GM19239 (cell line): Measurements from ENCODE around the gene EHD3.

ENCODE experiments used
- DNase-seq: peaks from one replicate; pipeline ENCODE4 v3.0.0; 2011; ENCODE audit warnings: low spot score; ENCODE audit not compliant: insufficient read length
- FAIRE-seq: peaks from 2 replicates; lab custom pipeline; 2011; peaks lifted over from hg19 to GRCh38; lab: Jason Lieb, UNC

The EHD3 gene

DNA sequence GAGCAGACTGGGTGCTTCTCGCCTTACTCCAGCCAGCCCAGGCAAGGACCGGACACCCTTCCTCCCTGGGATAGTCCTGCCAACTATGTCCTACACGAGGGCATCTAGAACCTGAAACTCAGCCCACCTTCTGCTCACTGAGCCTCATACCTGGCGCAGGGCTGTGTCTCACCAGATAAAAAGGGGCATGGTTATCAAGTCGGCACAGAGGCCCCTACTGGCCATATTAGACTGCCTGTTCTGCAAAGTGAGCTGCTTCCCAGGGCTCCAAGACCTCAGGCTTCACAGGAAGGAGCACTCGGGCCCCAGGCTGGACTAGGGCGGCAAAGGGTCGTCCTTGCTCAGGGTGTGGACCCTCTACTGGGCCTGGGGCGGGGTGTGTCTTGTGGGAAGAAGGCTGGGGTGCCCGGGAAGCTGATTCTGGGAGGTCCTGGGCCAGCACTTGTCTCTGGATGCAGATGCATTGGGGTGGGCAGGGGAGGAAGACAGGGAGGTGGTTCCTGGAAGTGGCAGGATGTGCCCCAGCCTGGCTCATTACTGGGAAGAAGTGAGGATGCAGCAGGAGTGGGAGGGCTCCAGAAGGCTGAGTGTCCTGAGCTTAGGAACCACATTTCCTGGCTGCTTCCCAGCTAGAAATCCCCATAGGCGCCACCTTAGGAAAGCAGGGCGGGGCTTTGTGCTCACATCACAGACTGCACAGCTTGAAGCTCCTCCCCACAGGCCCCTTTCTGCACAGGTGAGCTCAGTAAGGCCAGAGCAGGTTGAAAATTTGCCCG lies 19.6 kb downstream of the EHD3 start:
- DNase-seq (no peak), FAIRE-seq (no peak)

DNA sequence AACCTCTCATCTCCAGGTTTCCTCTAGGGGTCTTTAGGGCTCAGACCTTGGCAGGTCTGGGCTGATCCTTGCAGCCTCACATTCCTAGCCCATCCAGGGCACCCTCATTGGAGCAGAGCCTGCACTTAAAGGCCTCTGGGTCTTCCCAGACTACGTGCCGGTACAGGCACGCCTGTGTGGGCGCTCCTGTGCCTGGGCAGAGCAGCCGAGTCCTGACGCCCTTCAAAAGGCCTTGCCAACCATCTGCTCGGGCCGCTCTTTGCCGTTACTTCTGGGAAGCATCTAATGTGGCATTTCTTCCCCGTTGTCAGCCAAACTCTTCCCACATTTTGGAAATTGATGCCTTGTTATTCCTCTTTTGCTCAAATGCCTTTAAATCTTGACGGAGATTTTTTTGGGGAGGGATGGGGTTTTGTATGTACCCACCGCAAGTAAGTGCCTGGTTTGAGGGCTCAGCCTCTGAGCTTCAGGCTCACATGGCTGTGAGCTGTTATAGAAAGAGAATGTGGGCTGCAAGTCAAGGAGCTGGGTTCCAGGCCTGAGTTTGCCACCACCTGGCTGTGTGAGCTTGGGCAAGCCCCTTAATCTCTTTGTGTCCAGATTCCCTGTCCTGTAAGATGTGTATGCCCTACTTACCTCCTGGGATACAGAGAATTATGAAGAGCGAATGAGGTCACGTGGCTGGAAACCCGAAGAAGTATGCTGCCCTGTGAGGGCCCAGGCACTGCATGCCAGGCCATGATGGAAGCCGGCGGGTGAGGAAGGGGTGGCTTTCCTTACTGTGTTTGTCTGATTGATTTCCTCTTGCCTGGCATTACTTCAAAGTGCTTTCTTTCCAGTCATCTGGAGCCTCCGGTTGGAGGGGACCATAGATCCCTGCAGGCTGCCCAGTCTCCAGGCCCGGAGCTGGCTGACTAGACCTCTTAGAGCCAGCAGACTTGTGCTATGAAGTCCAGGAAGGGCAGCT lies 20.6 kb downstream of the EHD3 start:
- FAIRE-seq (no peak), DNase-seq (no peak)

DNA sequence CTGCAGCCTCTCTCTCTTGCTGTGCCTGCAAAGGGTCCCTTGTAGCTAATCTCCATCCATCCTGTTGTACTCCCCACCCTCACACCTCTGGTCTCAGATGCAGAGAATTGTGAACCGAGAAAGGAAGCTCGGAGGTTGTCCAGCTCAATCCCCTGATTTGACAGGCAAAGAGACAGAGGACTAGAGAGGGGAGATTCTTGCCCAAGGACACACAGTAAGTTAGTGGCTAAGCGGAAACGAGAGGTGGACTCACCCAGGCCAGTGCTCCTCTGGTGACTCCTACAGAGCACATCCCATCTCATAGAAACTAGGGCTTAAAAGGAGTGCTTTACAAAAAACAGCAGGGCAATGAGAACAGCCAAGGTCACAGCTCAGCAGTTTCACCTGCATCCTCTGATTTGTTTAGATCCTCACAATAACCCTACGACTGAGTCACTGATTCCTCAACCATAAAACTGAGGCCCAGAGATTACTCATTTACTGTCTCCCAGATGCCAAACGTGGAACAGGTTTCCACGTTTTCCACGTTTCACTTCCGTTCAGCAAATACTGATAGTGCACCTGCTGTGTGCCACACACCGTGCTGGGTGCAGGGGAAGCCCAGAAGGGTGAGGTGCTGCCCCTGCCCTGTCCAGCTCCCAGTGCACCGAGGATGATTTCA lies 22.1 kb downstream of the EHD3 start:
- DNase-seq (peak; percentile 29), FAIRE-seq (peak; percentile 94)

DNA sequence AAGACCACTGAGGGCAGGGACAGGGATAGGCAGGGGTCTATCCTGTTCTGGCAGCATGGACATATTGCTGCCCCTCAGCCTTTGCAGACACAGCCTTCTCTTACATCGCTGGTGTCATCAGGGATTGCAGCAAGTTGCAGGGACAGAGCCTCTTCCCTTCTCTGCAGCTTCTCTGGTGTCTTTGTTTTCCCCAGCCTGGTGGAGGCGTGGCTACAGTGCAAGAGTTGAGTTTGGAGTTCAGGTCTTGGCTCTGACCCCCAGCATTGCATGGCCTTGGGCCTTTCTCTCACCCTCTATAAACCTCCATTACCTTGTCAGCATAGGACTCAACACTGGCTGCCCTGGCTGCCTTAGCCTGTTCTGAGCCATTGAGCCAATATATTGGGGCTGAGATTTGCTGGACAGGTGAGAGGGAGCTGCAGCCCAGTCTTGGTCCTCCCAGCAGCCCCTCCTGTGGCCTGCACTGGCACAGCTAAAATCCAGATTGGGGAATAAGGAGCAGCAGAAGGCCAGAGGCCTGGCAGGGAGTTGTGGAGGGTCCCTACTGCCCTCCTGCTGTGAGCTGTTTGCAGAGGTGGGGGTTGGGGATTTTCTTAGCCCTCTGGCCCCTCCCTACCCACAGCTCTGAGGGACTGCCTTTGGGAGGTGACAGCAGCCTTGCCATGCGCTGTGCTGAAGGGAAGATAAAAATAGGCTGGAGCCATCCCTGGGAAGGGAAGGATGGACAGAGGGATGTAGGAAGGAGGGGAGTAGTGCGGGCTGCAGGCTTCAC lies 22.8 kb downstream of the EHD3 start:
- no peak for DNase-seq
- no peak for FAIRE-seq

DNA sequence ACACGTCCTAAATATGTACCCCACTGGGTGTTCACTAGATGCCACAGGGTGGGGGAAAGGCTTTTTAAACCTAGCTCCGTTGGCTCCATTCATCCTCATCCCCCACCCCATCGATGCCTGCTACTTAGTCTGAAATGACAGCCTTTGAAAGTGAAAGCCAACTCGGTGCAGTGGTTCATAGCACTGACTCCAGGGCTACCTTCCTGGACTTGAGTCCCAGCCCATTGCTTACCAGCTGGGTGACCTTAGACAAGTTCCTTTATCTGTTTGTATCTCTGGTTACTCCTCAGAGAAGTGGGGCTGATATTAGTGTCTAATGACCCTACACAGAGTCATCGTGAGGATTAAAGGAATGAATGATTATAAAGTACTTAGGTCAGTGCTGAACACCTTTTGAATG lies 24.4 kb downstream of the EHD3 start:
- FAIRE-seq (peak; percentile 93), DNase-seq (peak; percentile 63)

DNA sequence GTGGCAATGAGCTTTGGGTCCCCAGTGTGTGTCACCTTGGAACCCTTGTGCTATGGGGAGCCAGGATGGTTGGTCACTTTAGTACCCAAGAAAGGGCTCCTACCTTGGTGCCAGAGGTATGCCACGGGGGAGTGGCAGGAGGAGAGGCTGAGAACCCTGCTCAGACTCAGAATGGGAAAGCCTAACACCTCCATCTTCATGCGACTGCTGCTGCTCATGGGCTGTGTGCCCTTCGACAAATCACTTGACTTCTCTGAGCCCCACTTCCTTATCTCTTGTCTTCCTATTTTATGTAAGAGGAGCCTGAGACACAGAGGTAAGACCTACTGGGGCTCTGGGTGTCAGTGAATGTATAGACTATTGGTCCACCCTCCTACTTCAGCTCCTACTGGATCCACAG lies 25.1 kb downstream of the EHD3 start:
- no peak for FAIRE-seq

DNA sequence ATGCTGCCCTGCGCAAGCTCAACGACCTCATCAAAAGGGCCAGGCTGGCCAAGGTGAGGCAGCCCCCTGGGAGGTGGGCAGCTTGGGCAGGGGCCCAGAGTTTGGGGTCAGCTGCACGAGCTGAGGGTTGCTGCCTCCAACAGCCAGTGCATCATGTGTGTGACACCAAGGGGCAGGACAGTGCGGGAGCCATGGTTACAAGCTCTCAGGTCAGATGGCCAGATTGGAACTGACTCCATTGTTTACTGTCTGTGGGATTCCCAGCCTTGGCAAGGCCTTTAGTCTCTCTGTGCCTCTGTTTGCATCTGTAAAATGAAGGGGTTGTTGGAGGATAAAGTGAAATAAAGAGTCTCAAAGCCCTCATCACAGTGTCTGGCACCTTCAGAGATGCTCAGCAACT lies 26.9 kb downstream of the EHD3 start:
- FAIRE-seq: no peak

More for the DNA sequence above, 25.1 kb downstream of the EHD3 start:
- DNase-seq: no peak

DNA sequence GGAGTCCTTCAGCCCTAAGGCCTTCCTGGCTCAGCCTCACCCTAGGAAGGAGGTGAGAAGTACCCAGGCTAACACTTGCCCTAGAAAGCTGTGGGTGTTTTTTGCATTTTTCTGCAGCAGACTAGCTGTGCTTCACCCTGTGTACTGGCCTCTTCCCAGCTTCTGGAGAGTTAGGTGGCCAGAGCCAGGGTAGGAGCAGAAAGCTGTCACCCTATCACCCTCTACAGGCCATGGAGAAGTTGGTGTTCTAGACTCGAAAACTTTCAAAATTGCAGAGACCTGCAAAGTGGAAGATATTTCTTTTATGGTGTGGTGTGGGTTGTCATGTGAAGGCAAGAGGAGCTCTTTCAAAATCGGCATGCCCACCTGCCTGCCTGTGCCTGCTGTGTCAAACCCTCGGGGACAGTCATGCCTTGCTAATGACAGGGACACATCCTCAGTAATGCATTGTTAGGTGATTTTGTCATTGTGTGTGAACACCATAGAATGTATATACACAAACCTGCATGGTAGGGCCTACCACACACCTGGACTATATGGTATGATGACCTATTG lies 29.8 kb downstream of the EHD3 start:
- no peak for FAIRE-seq
- no peak for DNase-seq

More for the DNA sequence above, 26.9 kb downstream of the EHD3 start:
- no peak for DNase-seq

DNA sequence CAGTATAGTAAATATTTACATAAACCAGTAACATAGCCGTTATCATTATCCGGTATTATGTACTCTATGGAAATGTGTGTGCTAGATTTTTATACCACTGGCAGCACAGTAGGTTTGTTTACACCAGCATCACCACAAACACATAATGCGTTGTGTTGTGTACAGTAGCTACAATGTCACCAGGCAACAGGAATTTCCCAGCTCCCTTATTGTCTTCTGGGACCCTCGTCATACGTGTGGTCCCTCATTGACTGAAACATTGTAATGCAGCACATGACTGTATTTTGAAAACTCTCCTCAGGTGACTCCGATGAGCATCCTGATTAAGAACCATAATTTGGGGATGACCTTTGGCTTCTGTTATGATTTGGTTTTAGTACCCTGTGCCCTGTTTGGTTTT lies 31.3 kb downstream of the EHD3 start:
- DNase-seq (no peak), FAIRE-seq (no peak)

DNA sequence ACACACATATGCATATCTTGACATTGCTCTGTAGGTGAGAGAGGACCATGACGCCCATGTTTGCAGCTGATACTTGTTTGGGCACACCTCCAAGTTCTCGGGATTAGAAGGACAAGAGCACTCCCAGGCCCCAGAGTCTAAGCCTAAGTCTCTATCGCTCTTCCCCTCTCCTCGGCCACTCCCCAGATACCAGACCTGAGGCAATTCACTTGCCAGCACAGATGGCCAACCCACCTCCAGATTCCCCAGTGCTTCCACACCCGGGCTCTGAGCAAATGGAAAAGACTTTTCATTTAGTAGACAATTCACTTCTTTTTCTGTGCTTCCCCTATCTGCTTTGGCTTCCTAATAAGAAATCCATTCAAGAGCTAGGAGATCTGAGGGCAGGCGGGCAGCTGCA lies 32.9 kb downstream of the EHD3 start:
- no peak for FAIRE-seq
- DNase-seq: no peak

DNA sequence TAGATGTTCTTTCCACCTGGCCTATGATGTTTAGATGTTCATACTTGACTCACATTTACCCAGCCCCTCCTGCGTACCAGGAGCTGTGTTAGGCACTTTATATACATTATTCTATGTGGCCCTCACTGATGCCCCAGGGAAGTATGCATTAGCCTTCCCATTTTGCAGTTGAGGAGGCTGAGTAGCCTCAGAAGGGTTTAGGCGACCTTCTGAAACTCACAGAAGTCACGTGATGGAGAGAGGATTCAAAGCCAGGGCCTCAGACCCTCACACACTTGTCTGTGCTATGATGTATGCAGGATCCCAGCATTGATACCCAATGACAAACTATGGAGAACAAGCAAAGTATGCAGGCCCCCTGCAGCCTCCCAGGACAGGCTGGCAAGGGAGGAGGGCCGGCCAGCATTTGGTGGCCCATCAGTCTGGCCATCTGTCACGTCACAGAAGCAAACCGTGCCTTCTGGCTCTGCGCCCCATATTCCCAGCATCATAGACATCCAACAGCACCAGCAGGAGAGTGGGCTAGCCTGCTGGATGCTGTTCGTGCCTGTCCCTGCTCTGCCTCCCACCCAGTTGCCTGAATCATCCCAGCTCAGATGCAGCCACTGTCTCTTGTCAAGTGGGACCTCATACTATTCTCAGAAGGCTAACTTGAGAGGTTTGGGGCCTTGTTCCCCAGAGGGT lies 33.6 kb downstream of the EHD3 start:
- FAIRE-seq: no peak

DNA sequence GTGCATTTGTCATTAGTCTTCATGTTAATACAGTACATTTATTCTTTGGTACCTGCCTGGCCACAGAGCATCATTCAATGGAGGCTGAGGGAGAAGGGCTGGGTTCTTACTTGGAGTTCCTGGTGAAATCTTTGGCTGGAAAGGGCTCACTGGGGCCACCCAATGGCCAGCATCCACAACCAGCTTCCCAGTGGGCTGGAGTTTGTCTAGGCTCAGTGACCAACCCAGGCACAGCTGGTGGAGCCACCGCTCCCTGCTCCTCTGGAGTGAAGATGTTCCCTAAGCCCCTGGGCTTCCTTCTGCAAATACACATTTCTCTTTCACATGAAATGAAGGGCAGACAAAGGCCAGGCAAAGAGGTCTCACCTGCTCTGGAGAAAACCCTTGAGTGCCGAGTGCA lies 34.4 kb downstream of the EHD3 start:
- no peak for DNase-seq
- FAIRE-seq: no peak

More for the DNA sequence above, 33.6 kb downstream of the EHD3 start:
- no peak for DNase-seq

DNA sequence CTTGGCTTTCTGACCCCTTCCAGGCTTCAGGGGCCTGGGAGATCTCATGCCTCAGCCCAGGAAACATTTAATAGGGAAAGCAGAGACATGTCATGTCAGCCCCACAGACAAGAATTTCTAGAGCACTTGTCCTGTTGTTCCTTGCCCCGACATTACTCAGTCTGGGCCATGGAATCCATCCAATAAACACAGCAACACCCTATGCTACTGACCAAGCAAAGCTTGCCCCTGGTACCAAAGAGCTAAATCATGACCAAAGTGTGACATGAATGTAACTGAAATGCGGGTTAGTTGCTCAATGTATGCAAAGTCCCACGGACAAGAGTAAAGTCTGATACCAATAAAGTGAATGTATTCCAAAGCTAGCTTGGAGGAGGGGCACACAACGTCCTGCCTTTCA lies 35.1 kb downstream of the EHD3 start:
- FAIRE-seq (no peak), DNase-seq (no peak)

DNA sequence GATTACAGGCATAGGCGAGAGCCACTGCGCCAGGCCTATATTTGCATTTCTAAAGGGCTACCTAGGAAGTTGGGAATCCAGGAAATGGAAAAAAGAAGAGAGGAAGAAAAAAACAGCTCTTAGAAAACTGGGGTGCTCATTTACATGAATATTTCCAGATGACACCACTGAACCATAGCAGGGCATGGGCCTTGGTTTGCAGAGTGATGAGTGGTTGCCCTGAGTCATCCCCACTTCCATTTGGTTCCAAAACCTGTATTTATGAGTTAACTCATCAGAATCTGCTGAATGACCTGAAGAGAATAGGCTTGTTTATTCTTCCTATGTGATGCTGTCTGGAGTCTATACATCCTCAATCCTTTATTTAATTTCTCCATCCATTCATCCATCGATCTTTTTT lies 36.2 kb downstream of the EHD3 start:
- no peak for DNase-seq
- no peak for FAIRE-seq

DNA sequence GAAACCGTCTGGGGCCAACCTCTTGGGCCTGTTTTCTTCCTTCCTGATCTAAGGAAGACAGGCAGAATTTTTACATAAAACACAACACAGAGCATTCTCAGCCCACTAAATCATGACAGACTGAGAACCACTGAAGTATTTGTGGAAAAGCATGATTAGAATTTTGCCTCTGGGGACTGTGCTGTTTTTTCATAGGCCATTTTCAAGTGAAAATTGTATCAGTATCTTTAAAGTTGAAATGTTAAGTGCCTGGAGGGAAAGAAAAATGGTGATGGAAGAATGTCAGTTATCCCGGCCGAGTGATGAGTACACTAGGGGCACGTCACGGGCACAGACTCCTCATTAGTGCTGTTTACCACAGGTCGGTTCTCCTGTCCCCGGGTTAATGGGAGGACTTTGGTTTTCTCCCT lies 36.9 kb downstream of the EHD3 start:
- FAIRE-seq (no peak), DNase-seq (no peak)

DNA sequence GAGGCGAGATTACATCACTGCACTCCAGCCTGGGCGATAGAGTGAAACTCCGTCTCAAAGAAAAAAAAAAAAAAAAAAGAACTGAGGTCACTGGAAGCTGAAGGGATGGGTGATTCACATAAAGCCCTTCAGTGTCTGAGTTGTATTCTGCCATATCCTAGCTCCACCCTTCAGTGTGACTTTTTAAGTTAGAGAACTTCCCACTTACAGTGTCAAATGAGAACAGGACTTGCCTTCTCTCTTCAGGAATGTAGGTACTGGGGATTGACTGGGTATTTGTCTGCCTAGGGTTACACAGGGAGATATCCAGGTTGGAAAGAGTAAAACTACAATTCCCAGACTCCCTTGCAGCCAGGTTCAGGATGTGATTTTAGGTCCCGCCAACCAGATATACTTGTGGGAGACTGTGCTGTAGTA lies 37.9 kb downstream of the EHD3 start:
- no peak for FAIRE-seq
- no peak for DNase-seq

DNA sequence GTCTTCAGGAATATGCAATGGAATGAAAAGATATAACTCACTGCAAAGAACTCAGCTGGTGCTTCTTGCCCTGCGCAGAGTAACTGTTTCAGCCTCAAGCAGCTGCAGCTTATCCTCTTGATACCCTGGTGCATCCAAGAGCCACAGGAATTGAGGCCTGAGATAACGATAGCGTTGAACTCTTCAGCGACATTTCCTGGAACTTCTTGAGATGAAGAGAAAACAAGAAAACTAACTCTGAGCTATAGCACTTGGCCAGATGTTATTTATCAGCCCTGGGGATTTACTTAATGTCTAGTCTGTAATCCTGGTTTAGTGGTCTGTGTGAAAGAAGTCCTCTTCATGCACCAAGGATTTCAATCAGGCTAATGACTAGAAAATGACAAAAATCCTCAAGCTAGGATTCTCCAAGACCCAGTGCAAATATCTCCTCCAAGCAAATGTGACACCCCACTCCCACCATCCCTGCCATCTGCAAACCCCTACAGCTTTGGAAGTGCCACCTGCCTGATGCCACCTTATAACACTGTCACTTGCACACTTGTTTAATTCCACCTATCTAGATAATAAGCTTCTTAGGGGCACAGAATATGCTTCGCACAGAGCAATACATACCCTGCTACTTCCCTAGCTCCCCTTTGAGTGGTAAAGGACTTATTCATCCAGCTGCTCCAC lies 40.6 kb downstream of the EHD3 start:
- DNase-seq (no peak), FAIRE-seq (no peak)

DNA sequence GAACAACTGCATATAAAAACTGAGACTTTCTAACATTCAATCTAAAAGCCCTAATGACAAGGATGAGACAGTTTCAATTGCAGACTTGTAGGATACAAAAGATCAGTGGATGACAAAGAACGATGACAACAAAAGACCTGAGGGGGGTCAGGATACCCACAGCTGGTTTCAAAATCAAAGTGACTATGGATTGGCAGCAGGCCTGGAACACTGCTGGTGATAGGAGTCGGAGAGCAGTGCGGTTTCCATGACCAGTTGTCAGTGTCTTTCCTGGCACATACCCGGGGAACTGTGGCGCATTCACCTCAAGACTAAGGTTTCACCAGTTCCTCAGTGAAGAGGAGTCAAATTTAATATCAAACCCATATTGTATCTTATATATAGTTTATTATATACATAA lies 42.0 kb downstream of the EHD3 start:
- DNase-seq: no peak
- FAIRE-seq: no peak

DNA sequence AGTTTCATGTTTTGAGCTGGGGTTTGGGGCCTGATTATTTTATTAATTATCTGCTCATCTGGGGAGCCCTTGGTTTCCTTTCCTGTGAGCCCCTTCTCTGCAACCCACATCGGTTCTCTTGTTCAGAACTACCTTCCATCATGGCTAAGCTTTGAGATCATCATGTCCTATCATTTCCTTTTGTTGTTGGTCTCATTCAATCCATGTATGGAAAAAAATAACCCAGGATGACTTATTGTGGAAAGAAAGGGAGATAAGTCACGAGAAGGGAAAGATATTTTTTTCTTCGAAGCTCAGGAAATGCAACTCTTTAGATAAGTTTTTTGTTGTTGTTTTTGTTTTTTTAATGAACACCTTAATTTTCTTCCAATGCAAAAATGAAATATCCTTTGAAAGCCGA lies 43.7 kb downstream of the EHD3 start:
- FAIRE-seq (no peak), DNase-seq (no peak)
